CD14-positive monocyte (primary cell): ENCODE results near the gene UQCC2. TPM values are rescaled to one million over a fixed set of nuclear protein-coding genes. Genes with fewer than 3 reads are reported as not detected.

Experiments used
- DNase-seq, 3 donors: peaks; one replicate each; pipeline ENCODE4 v3.0.0-alpha.2; 2011 to 2022
- H2AFZ ChIP-seq: 2 replicates; pipeline ENCODE4 v1.6.0; 2012; ENCODE audit warnings: mild to moderate bottlenecking, low read depth, low read length, inconsistent platforms; ENCODE audit not compliant: insufficient read depth, poor library complexity, severe bottlenecking
- H3K27ac ChIP-seq, 2 donors: 1 replicate in 1 of 2; 2 replicates in 1 of 2; pipeline ENCODE4 v1.5.1; 2012 to 2013; ENCODE audit warnings: low read length in 2 of 2, control low read depth in 1 of 2, inconsistent platforms in 1 of 2, low read depth in 1 of 2, mild to moderate bottlenecking in 1 of 2
- H3K27me3 ChIP-seq, 2 donors: one replicate each; pipeline versions ENCODE4 v1.6.0 to v1.6.1; 2011 to 2013; ENCODE audit warnings: low read length in 2 of 2; ENCODE audit not compliant: control insufficient read depth in 2 of 2, insufficient read depth in 2 of 2
- H3K36me3 ChIP-seq, 2 donors: replicated peaks in 1 of 2; 1 replicate in 1 of 2; 2 replicates in 1 of 2; pipeline versions ENCODE4 v1.5.1 to v1.6.1; 2012 to 2013; ENCODE audit warnings: low read length in 2 of 2, control low read depth in 1 of 2, inconsistent platforms in 1 of 2, mild to moderate bottlenecking in 1 of 2; ENCODE audit not compliant: insufficient read depth in 2 of 2, control insufficient read depth in 1 of 2
- H3K4me1 ChIP-seq, 2 donors: 1 replicate in 1 of 2; 2 replicates in 1 of 2; pipeline versions ENCODE4 v1.5.1 to v1.6.1; 2012 to 2013; ENCODE audit warnings: low read length in 2 of 2, control low read depth in 1 of 2, inconsistent platforms in 1 of 2, mild to moderate bottlenecking in 1 of 2, moderate library complexity in 1 of 2; ENCODE audit not compliant: insufficient read depth in 2 of 2, control insufficient read depth in 1 of 2
- H3K4me2 ChIP-seq: replicated peaks from 2 replicates; pipeline ENCODE3; 2012; ENCODE audit warnings: low read length, moderate library complexity, mild to moderate bottlenecking; ENCODE audit not compliant: poor library complexity, severe bottlenecking; ENCODE audit errors: extremely low read depth
- H3K4me3 ChIP-seq, 3 experiments: fragments of 200-600 bp in 1 of 3; sonication (generic) in 1 of 3; replicated peaks in 1 of 3; 1 replicate in 2 of 3; 2 replicates in 1 of 3; pipeline ENCODE4 v1.5.1; 2011 to 2013; ENCODE audit warnings: low read length in 3 of 3, mild to moderate bottlenecking in 3 of 3, control low read depth in 2 of 3, low read depth in 2 of 3, inconsistent platforms in 1 of 3, moderate library complexity in 1 of 3
- H3K79me2 ChIP-seq: 2 replicates; pipeline ENCODE4 v1.6.0; 2012; ENCODE audit warnings: mild to moderate bottlenecking, control low read depth, inconsistent platforms, low read length, moderate library complexity; ENCODE audit not compliant: insufficient read depth
- H3K9ac ChIP-seq: 2 replicates; pipeline ENCODE4 v1.6.0; 2017; ENCODE audit warnings: low read length, mild to moderate bottlenecking; ENCODE audit not compliant: insufficient read depth, poor library complexity, severe bottlenecking
- H3K9me3 ChIP-seq, 2 donors: replicated peaks in 1 of 2; 1 replicate in 1 of 2; 2 replicates in 1 of 2; pipeline versions ENCODE4 v1.5.1 to v1.6.1; 2012 to 2013; ENCODE audit warnings: low read length in 2 of 2, control low read depth in 1 of 2; ENCODE audit not compliant: control insufficient read depth in 1 of 2, insufficient read depth in 1 of 2
- H4K20me1 ChIP-seq: 2 replicates; pipeline ENCODE4 v1.6.0; 2012; ENCODE audit warnings: mild to moderate bottlenecking, low read length, control low read depth, moderate library complexity; ENCODE audit not compliant: insufficient read depth
- H3K27ac Mint-ChIP-seq, 7 donors: one replicate each; pipeline ENCODE4 v1.8.0; 2020; ENCODE audit warnings: mild to moderate bottlenecking in 7 of 7, mixed read lengths in 7 of 7, moderate library complexity in 6 of 7, inconsistent platforms in 2 of 7
- H3K27me3 Mint-ChIP-seq, 3 donors: one replicate each; pipeline ENCODE4 v1.8.0; 2021 to 2022; ENCODE audit warnings: low read depth in 3 of 3, mild to moderate bottlenecking in 3 of 3, mixed read lengths in 3 of 3, moderate library complexity in 3 of 3, inconsistent platforms in 1 of 3
- H3K36me3 Mint-ChIP-seq, 2 donors: one replicate each; pipeline ENCODE4 v1.8.0; 2020; ENCODE audit warnings: mixed read lengths in 2 of 2, inconsistent platforms in 1 of 2, mild to moderate bottlenecking in 1 of 2
- H3K4me1 Mint-ChIP-seq: one replicate; pipeline ENCODE4 v1.8.0; 2020; ENCODE audit warnings: mild to moderate bottlenecking, mixed read lengths
- H3K4me3 Mint-ChIP-seq, 2 donors: one replicate each; pipeline ENCODE4 v1.8.0; 2020; ENCODE audit warnings: mild to moderate bottlenecking in 2 of 2, mixed read lengths in 2 of 2, moderate library complexity in 1 of 2
- H3K9me3 Mint-ChIP-seq, 7 donors: one replicate each; pipeline ENCODE4 v1.8.0; 2020 to 2022; ENCODE audit warnings: mixed read lengths in 7 of 7, mild to moderate bottlenecking in 6 of 7, moderate library complexity in 6 of 7, inconsistent platforms in 2 of 7
- WGBS: methylation state at CpG from one replicate; pipeline ENCODE4 v1.1.5; 2013; ENCODE audit warnings: missing lambda C conversion rate; ENCODE audit not compliant: insufficient coverage; 5-methylcytosine and 5-hydroxymethylcytosine counted together
- intact Hi-C, 2 donors: fragments of 100-400 bp; cut with micrococcal nuclease; formaldehyde crosslinking; loops; one replicate each; pipeline versions ENCODE4 v1.15.0 to v1.15.1; 2023
- polyA plus RNA-seq, 3 donors: library from polyadenylated mRNA; depleted of rRNA in 1 of 3; unstranded in 2 of 3; stranded (reverse) in 1 of 3; fragments of 300-500 nt in 2 of 3; fragments of >200 nt in 1 of 3; fragmentation: Illumina TruSeq in 2 of 3; gene quantifications; 1 replicate in 2 of 3; 2 replicates in 1 of 3; pipeline ENCODE4 v1.2.3, GENCODE V29; 2012 to 2021
- TF ChIP-seq, protein P1 (sequence below): fragments of 200-600 bp; IDR thresholded peaks from one replicate; pipeline ENCODE4 v1.8.0; 2022; ENCODE audit warnings: antibody characterized with exemption, mild to moderate bottlenecking

UQCC2 gene
- polyA plus RNA-seq, 3 donors = 10.3 to 39.3 (median 37.2) TPM

DNA sequence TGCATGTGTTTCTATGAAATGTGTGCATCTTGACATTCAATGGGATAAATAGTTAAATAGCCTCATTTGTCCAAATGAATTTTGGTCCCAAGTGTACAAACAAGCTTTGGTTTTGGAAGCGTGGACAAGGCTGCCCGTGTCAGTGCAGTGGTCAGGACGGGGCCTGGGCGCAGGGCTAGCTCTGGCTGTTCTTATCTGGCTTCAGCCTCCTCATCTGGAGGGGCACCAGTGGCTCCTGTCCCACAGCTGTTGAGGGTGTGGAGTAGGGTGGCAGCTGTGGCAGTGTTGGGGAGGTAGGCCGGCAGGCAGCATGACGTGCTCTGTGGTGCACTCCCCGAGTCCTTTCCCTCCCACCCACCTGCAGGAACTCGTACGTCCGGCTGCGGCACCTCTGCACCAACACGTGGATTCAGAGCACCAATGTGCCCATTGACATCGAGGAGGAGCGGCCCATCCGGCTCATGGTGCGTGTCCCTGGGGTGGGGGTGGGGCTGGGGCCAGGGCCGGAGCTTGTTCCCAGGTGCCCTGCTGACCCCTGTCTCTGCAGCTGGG lies 46.9 kb downstream of the UQCC2 start:
- TF ChIP-seq, protein P1, sequence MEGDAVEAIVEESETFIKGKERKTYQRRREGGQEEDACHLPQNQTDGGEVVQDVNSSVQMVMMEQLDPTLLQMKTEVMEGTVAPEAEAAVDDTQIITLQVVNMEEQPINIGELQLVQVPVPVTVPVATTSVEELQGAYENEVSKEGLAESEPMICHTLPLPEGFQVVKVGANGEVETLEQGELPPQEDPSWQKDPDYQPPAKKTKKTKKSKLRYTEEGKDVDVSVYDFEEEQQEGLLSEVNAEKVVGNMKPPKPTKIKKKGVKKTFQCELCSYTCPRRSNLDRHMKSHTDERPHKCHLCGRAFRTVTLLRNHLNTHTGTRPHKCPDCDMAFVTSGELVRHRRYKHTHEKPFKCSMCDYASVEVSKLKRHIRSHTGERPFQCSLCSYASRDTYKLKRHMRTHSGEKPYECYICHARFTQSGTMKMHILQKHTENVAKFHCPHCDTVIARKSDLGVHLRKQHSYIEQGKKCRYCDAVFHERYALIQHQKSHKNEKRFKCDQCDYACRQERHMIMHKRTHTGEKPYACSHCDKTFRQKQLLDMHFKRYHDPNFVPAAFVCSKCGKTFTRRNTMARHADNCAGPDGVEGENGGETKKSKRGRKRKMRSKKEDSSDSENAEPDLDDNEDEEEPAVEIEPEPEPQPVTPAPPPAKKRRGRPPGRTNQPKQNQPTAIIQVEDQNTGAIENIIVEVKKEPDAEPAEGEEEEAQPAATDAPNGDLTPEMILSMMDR = no peak
- WGBS = 98% methylated on average over 11 of the region's 17 CpGs
- no peaks in the 10 kb centered on the region for H4K20me1 ChIP-seq
- no peak overlapping the region for H2AFZ ChIP-seq
- H3K36me3 ChIP-seq = no peaks in the 10 kb centered on the region
- H3K9me3 ChIP-seq = no peaks in the 10 kb centered on the region
- no peak overlapping the region for H3K4me3 ChIP-seq
- intact Hi-C loops = no loop called here
- H3K27me3 ChIP-seq = no peaks in the 10 kb centered on the region
- H3K4me3 Mint-ChIP-seq = no peak overlapping the region
- no peak overlapping the region for H3K4me2 ChIP-seq
- peaks cover 0 to 13% of the 10 kb centered on the region in 2 donors for H3K36me3 Mint-ChIP-seq
- no peak for DNase-seq
- H3K4me1 Mint-ChIP-seq = no peaks in the 10 kb centered on the region
- H3K27me3 Mint-ChIP-seq = peaks cover 0 to 5% (median 2%) of the 10 kb centered on the region in 3 donors
- H3K9ac ChIP-seq = no peak overlapping the region
- no peak overlapping the region for H3K27ac Mint-ChIP-seq
- H3K79me2 ChIP-seq = no peaks in the 10 kb centered on the region
- H3K27ac ChIP-seq = no peak overlapping the region
- H3K9me3 Mint-ChIP-seq = no peaks in the 10 kb centered on the region
- H3K4me1 ChIP-seq = no peaks in the 10 kb centered on the region

DNA sequence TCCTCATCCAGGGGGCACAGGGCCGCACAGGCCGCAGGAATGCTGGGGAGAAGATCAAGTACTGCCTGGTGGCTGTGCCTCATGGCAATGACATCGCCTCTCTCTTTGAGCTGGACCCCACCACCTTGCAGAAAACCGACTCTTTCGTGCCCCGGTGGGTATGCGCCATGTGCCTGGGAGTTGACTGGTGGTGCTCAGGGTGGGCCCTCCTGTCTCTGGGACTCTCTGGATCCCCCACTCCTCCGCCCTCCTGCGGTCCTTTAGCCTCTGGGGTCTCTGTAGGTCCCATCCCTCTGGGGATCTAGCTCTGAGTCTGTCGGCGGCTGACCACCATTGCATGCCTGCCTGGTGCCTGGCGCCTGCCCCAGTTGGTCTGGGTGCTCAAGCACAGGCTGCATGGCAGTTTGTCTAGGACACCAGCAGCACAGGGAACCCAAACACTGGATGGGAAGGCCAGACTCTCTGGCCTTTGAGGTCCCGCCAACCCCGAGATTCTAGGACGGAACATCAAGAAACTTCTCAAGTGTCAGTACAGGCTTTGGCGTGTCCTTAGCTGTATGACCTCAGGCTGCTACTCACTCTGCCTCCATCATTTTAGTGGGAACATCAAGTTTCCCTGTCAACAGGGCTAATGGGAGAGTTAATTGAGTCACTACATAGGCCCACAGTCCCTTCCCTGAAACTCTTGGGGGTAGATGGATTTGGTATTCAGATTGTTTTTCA lies 47.6 kb downstream of the UQCC2 start:
- no peaks in the 10 kb centered on the region for H3K4me1 ChIP-seq
- H3K4me2 ChIP-seq = no peak overlapping the region
- no peaks in the 10 kb centered on the region for H3K9me3 ChIP-seq
- no peaks in the 10 kb centered on the region for H3K79me2 ChIP-seq
- no peaks in the 10 kb centered on the region for H3K36me3 ChIP-seq
- intact Hi-C loops = no loop called here
- no peak overlapping the region for H3K9ac ChIP-seq
- H3K4me3 Mint-ChIP-seq = no peak overlapping the region
- H3K4me1 Mint-ChIP-seq = no peaks in the 10 kb centered on the region
- no peaks in the 10 kb centered on the region for H3K9me3 Mint-ChIP-seq
- no peak overlapping the region for H3K27ac ChIP-seq
- TF ChIP-seq, protein P1 = no peak
- H3K36me3 Mint-ChIP-seq = peaks cover 0 to 11% of the 10 kb centered on the region in 2 donors
- DNase-seq = no peak
- H2AFZ ChIP-seq = no peak overlapping the region
- H4K20me1 ChIP-seq = no peaks in the 10 kb centered on the region
- H3K27ac Mint-ChIP-seq = no peak overlapping the region
- WGBS = 94% methylated on average over 14 of the region's 16 CpGs
- H3K27me3 Mint-ChIP-seq = peaks cover 0 to 5% (median 2%) of the 10 kb centered on the region in 3 donors
- no peaks in the 10 kb centered on the region for H3K27me3 ChIP-seq
- H3K4me3 ChIP-seq = no peak overlapping the region
